Endothelial cell (in vitro differentiated cells): ENCODE results near the gene ADGRG1. TPM values are rescaled to one million over a fixed set of nuclear protein-coding genes. Genes with fewer than 3 reads are reported as not detected.
"Not testable (repeated sequence)": the region's sequence is repeated elsewhere in the genome, so short reads cannot be mapped to it uniquely, and the experiment has no call there.

Source experiments
- DNase-seq: peaks from one replicate; pipeline ENCODE4 v3.0.0; 2021; ENCODE audit warnings: low spot score
- H3K27ac Mint-ChIP-seq: one replicate; pipeline ENCODE4 v1.8.0; 2021; ENCODE audit warnings: mixed read lengths, inconsistent platforms; ENCODE audit not compliant: unreplicated experiment
- H3K27me3 Mint-ChIP-seq: one replicate; pipeline ENCODE4 v1.8.0; 2021; ENCODE audit warnings: mild to moderate bottlenecking, moderate library complexity, mixed read lengths, inconsistent platforms; ENCODE audit not compliant: unreplicated experiment
- H3K36me3 Mint-ChIP-seq: one replicate; pipeline ENCODE4 v1.8.0; 2021; ENCODE audit warnings: mild to moderate bottlenecking, low read depth, mixed read lengths, inconsistent platforms; ENCODE audit not compliant: unreplicated experiment
- H3K4me1 Mint-ChIP-seq: one replicate; pipeline ENCODE4 v1.8.0; 2021; ENCODE audit warnings: mild to moderate bottlenecking, mixed read lengths, inconsistent platforms; ENCODE audit not compliant: unreplicated experiment
- H3K4me3 Mint-ChIP-seq: one replicate; pipeline ENCODE4 v1.8.0; 2021; ENCODE audit warnings: mild to moderate bottlenecking, mixed read lengths, inconsistent platforms; ENCODE audit not compliant: unreplicated experiment
- H3K9me3 Mint-ChIP-seq: one replicate; pipeline ENCODE4 v1.8.0; 2021; ENCODE audit warnings: mixed read lengths, inconsistent platforms; ENCODE audit not compliant: unreplicated experiment
- total RNA-seq: library from RNA; stranded (reverse); fragmentation: NEBNext Ultra II Directional; extraction: Animal tissue kit (Norgen Biotek cat#: 25700); gene quantifications from one replicate; pipeline ENCODE4 v1.2.1, GENCODE V29; 2021; ENCODE audit not compliant: unreplicated experiment
- TF ChIP-seq, protein P1 (sequence below): fragments of 200-600 bp; sonication (generic); IDR thresholded peaks from one replicate; pipeline ENCODE4 v1.5.0; 2021; ENCODE audit warnings: antibody characterized with exemption; ENCODE audit not compliant: unreplicated experiment

The ADGRG1 gene
- total RNA-seq, 1 donor from 2014 or later, result 2.7 TPM

DNA sequence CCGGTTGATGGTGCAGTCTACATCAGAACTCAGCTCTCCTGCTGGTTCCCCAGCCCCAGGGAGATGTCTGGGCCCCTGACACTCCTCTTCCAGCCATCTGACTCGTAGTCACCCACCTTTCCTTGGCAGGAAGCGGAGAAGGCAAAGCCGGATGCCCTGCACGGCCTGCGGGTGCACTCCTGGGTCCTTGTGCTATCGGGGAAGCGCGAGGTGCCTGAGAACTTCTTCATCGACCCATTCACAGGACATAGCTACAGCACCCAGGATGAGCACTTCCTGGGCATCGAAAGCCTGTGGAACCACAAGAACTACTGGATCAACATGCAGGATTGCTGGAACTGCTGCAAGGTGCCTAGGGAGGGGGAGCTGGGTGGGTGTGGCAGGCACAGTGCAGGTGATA lies 78.9 kb downstream of the ADGRG1 start:
- DNase-seq, result no peak
- Mint-ChIP-seq H3K4me3 (no peak overlapping the region), H3K9me3 (no peaks in the 10 kb centered on the region), H3K27ac (no peak overlapping the region), H3K4me1 (no peaks in the 10 kb centered on the region), H3K27me3 (peaks cover 1% of the 10 kb centered on the region), H3K36me3 (no peaks in the 10 kb centered on the region)
- TF ChIP-seq, protein P1, sequence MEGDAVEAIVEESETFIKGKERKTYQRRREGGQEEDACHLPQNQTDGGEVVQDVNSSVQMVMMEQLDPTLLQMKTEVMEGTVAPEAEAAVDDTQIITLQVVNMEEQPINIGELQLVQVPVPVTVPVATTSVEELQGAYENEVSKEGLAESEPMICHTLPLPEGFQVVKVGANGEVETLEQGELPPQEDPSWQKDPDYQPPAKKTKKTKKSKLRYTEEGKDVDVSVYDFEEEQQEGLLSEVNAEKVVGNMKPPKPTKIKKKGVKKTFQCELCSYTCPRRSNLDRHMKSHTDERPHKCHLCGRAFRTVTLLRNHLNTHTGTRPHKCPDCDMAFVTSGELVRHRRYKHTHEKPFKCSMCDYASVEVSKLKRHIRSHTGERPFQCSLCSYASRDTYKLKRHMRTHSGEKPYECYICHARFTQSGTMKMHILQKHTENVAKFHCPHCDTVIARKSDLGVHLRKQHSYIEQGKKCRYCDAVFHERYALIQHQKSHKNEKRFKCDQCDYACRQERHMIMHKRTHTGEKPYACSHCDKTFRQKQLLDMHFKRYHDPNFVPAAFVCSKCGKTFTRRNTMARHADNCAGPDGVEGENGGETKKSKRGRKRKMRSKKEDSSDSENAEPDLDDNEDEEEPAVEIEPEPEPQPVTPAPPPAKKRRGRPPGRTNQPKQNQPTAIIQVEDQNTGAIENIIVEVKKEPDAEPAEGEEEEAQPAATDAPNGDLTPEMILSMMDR, result no peak

DNA sequence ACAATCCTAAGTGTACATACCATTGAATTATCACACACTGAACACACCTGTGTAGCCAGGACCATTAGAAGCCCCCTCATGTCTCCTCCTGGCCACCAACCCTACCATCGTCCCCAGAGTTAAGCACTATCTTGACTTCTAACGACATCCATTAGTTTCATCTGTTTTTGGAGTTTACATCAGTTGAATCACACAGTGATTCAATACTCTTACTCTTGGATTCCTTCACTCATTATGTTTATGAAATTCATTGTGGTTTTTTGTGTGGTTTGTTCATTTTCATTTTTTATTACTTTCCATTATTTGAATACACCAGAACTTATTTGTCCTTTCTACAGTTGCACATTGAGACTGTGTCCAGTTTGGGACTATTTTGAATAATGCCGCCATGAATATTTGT lies 79.7 kb downstream of the ADGRG1 start:
- TF ChIP-seq, protein P1, result no peak
- H3K9me3 Mint-ChIP-seq, result no peaks in the 10 kb centered on the region
- no peaks in the 10 kb centered on the region for H3K36me3 Mint-ChIP-seq
- no peak for DNase-seq
- no peak overlapping the region for H3K4me3 Mint-ChIP-seq
- peaks cover 1% of the 10 kb centered on the region for H3K27me3 Mint-ChIP-seq
- no peaks in the 10 kb centered on the region for H3K4me1 Mint-ChIP-seq
- H3K27ac Mint-ChIP-seq, result no peak overlapping the region

- TF ChIP-seq, protein P1, result no peak
- H3K36me3 Mint-ChIP-seq, result no peaks in the 10 kb centered on the region
- H3K27ac Mint-ChIP-seq, result no peak overlapping the region
- DNase-seq, result no peak
- no peak overlapping the region for H3K4me3 Mint-ChIP-seq
- H3K9me3 Mint-ChIP-seq, result no peaks in the 10 kb centered on the region
- no peaks in the 10 kb centered on the region for H3K4me1 Mint-ChIP-seq
- H3K27me3 Mint-ChIP-seq, result peaks cover 1% of the 10 kb centered on the region
Measured at GRCh38 chr16:57709663-57710062, 81.2 kb downstream of the ADGRG1 start.

DNA sequence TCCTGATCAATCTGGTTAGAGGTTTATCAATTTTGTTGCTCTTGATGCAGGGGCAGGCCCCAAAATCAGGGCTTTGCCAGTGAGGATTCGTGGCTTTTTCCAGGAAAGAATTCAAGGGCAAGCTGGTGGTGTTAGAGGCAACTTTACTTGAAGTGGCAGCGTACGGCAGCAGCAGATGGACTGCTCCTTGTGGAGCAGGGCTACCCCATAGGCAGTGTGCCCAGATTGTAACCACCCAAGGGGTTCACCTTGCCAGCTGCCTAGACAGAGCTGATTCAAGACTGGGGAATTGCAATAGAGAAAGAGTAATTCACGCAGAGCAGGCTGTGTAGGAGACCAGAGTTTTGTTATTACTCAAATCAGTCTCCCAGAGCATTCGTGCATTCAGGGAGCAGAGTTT lies 82.9 kb downstream of the ADGRG1 start:
- Mint-ChIP-seq H3K4me1 (no peaks in the 10 kb centered on the region), H3K9me3 (no peaks in the 10 kb centered on the region), H3K36me3 (no peaks in the 10 kb centered on the region)

GRCh38 chr16:57711993-57712392 lies 83.6 kb downstream of the ADGRG1 start:
- Mint-ChIP-seq H3K4me1 (no peaks in the 10 kb centered on the region), H3K36me3 (no peaks in the 10 kb centered on the region), H3K27ac (no peak overlapping the region), H3K4me3 (no peak overlapping the region), H3K9me3 (no peaks in the 10 kb centered on the region), H3K27me3 (no peaks in the 10 kb centered on the region)
- no peak for DNase-seq
- TF ChIP-seq, protein P1, result no peak

More for the DNA sequence above, 82.9 kb downstream of the ADGRG1 start:
- TF ChIP-seq, protein P1, result no peak
- Mint-ChIP-seq H3K27me3 (no peaks in the 10 kb centered on the region), H3K27ac (no peak overlapping the region), H3K4me3 (no peak overlapping the region)
- no peak for DNase-seq

DNA sequence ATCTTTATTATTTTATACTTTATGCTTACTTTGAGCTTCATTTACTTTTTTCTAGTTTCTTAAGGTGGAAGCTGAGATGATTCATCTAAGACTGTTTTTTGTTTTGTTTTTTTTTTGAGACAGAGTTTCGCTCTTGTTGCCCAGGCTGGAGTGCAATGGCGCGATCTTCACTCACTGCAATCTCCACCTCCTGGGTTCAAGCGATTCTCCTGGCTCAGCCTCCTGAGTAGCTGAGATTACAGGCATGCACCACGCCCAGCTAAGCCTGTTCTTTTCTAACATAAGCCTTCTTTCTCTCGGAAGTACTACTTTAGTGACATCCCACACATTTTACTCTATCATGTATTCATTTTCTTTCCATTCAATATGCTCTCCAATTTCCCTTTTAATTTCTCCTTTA lies 84.1 kb downstream of the ADGRG1 start:
- H3K4me1 Mint-ChIP-seq, H3K4me3 Mint-ChIP-seq, H3K27ac Mint-ChIP-seq, H3K9me3 Mint-ChIP-seq, H3K27me3 Mint-ChIP-seq, H3K36me3 Mint-ChIP-seq, DNase-seq: not testable (repeated sequence)
